OCI-LY3 (cell line): ENCODE measurements around the gene GTF3A.

Source experiments
- H2AFZ ChIP-seq: fragments of 200-600, 300-600 bp; shearing (Covaris generic); 2 replicates; pipeline ENCODE4 v1.6.0; 2014; ENCODE audit warnings: antibody characterized with exemption, low read depth, low read length
- H3K27ac ChIP-seq: fragments of 200-600, 300-600 bp; sonication (generic); 2 replicates; pipeline ENCODE4 v1.5.1; 2014; ENCODE audit warnings: mild to moderate bottlenecking, low read length, moderate library complexity, mixed read lengths
- H3K27me3 ChIP-seq: fragments of 200-600, 300-600 bp; sonication (generic); 2 replicates; pipeline ENCODE4 v1.6.1; 2014; ENCODE audit warnings: low read depth, low read length, mixed read lengths
- H3K36me3 ChIP-seq: fragments of 200-600, 300-600 bp; sonication (generic); replicated peaks from 2 replicates; pipeline ENCODE3; 2014; ENCODE audit warnings: low read depth, low read length, mixed read lengths
- H3K4me1 ChIP-seq: fragments of 300-600, 200-600 bp; sonication (generic); 2 replicates; pipeline ENCODE4 v1.6.1; 2014; ENCODE audit warnings: low read length, mixed read lengths
- H3K4me2 ChIP-seq: fragments of 200-600, 300-600 bp; sonication (generic); 2 replicates; pipeline ENCODE4 v1.6.1; 2014; ENCODE audit warnings: low read length, mixed read lengths
- H3K4me3 ChIP-seq: fragments of 300-600, 200-600 bp; sonication (generic); 2 replicates; pipeline ENCODE4 v1.5.1; 2014; ENCODE audit warnings: antibody characterized with exemption, mild to moderate bottlenecking, low read length, moderate library complexity
- H3K79me2 ChIP-seq: fragments of 300-600, 200-600 bp; shearing (Covaris generic); 2 replicates; pipeline ENCODE4 v1.6.1; 2014; ENCODE audit warnings: mild to moderate bottlenecking, low read length, mixed read lengths
- H3K9ac ChIP-seq: fragments of 300-600, 200-600 bp; shearing (Covaris generic); 2 replicates; pipeline ENCODE4 v1.6.0; 2014; ENCODE audit warnings: mild to moderate bottlenecking, low read length, moderate library complexity
- H3K9me3 ChIP-seq: fragments of 200-600, 300-600 bp; shearing (Covaris generic); 2 replicates; pipeline ENCODE4 v1.6.1; 2014; ENCODE audit warnings: low read length, mixed read lengths; ENCODE audit not compliant: insufficient read depth
- H4K20me1 ChIP-seq: fragments of 200-600, 300-600 bp; sonication (generic); 2 replicates; pipeline ENCODE4 v1.6.1; 2016; ENCODE audit warnings: low read length, mixed read lengths; ENCODE audit not compliant: insufficient read depth
- CTCF ChIP-seq: fragments of 200-600, 300-600 bp; sonication (generic); IDR thresholded peaks from 2 replicates; pipeline ENCODE4 v1.5.1; 2014; ENCODE audit warnings: antibody characterized with exemption, low read length, low read depth
- EZH2phosphoT487 ChIP-seq: fragments of 200-600 bp; shearing (Covaris generic); IDR thresholded peaks from 2 replicates; pipeline ENCODE4 v1.6.1; 2018; ENCODE audit warnings: antibody characterized with exemption, mixed run types, low read depth

The GTF3A gene

GRCh38 chr13:27424246-27425157 lies at the start of gene GTF3A:
GTF3A (plus strand) TSS chr13:27424619.
- Histone ChIP-seq H3K9me3 (no peaks in the 10 kb centered on the region), H3K27me3 (no peaks in the 10 kb centered on the region), H3K36me3 (peaks cover 45% of the 10 kb centered on the region), H3K9ac (peak within 1 kb of the TSS; percentile 90), H3K27ac (peak within 1 kb of the TSS; percentile 89), H4K20me1 (peaks cover 15% of the 10 kb centered on the region), H3K4me1 (peaks cover 35% of the 10 kb centered on the region), H3K79me2 (peaks cover 56% of the 10 kb centered on the region), H3K4me2 (peak within 1 kb of the TSS; percentile 95), H2AFZ (peak within 1 kb of the TSS; percentile 85), H3K4me3 (peak within 1 kb of the TSS; percentile 88)
- no peak for TF ChIP-seq CTCF
- no peak for TF ChIP-seq EZH2phosphoT487

- H3K4me2 ChIP-seq: peak overlapping the region; percentile 73
- no peaks in the 10 kb centered on the region for H3K79me2 ChIP-seq
- TF ChIP-seq EZH2phosphoT487 (no peak), CTCF (peak; percentile 97)
- no peaks in the 10 kb centered on the region for H4K20me1 ChIP-seq
- peaks cover 26% of the 10 kb centered on the region for H3K27me3 ChIP-seq
- peak overlapping the region; percentile 66 for H3K4me3 ChIP-seq
- peak overlapping the region; percentile 82 for H2AFZ ChIP-seq
- no peak overlapping the region for H3K27ac ChIP-seq
- H3K36me3 ChIP-seq: no peaks in the 10 kb centered on the region
- H3K4me1 ChIP-seq: peaks cover 13% of the 10 kb centered on the region
- H3K9me3 ChIP-seq: no peaks in the 10 kb centered on the region
- H3K9ac ChIP-seq: peak overlapping the region; percentile 21; the same call in 1 of the 2 replicates
Observed at GRCh38 chr13:27374650-27375049, 49.8 kb upstream of the GTF3A start.

GRCh38 chr13:27375686-27376326 lies 48.6 kb upstream of the GTF3A start:
- no peak overlapping the region for H3K27ac ChIP-seq
- peaks cover 26% of the 10 kb centered on the region for H3K27me3 ChIP-seq
- no peaks in the 10 kb centered on the region for H4K20me1 ChIP-seq
- no peaks in the 10 kb centered on the region for H3K79me2 ChIP-seq
- H2AFZ ChIP-seq: peak overlapping the region; percentile 82
- H3K4me1 ChIP-seq: peaks cover 23% of the 10 kb centered on the region
- H3K4me3 ChIP-seq: peak overlapping the region; percentile 66; the same call in 1 of the 2 replicates
- H3K9me3 ChIP-seq: no peaks in the 10 kb centered on the region
- TF ChIP-seq CTCF (peak; percentile 86), EZH2phosphoT487 (no peak)
- H3K4me2 ChIP-seq: peak overlapping the region; percentile 73
- H3K9ac ChIP-seq: no peak overlapping the region
- H3K36me3 ChIP-seq: no peaks in the 10 kb centered on the region

GRCh38 chr13:27379126-27379525 lies 45.3 kb upstream of the GTF3A start:
- TF ChIP-seq CTCF: no peak
- no peak for TF ChIP-seq EZH2phosphoT487
- 0 out of 2 replicates have a peak, but pooled peaks cover under 1% of the 10 kb centered on the region for H3K27me3 ChIP-seq
- H3K9me3 ChIP-seq: no peaks in the 10 kb centered on the region
- H4K20me1 ChIP-seq: no peaks in the 10 kb centered on the region
- H3K9ac ChIP-seq: no peak overlapping the region
- H3K4me3 ChIP-seq: no peak overlapping the region
- no peaks in the 10 kb centered on the region for H3K36me3 ChIP-seq
- no peaks in the 10 kb centered on the region for H3K79me2 ChIP-seq
- H3K27ac ChIP-seq: no peak overlapping the region
- H3K4me1 ChIP-seq: peaks cover 23% of the 10 kb centered on the region
- H2AFZ ChIP-seq: no peak overlapping the region
- H3K4me2 ChIP-seq: no peak overlapping the region; the same call in 1 of the 2 replicates
